GM23338 (cell line): ENCODE results near the gene CD9. TPM values are rescaled to one million over a fixed set of nuclear protein-coding genes. Genes with fewer than 3 reads are reported as not detected.

ENCODE experiments used
- ATAC-seq: fragments of 200-7000 bp; cut with Tn5 transposase; 3 replicates; pipeline ENCODE4 v1.9.1; 2020
- DNase-seq: peaks from one replicate; pipeline ENCODE4 v3.0.0-alpha.2; 2015; ENCODE audit warnings: low spot score
- H2AFZ ChIP-seq: fragments of 200-600 bp; sonication (generic); 2 replicates; pipeline ENCODE4 v1.8.0; 2016; ENCODE audit warnings: antibody characterized with exemption, mild to moderate bottlenecking, moderate library complexity
- H3F3A ChIP-seq: fragments of 200-600 bp; sonication (generic); replicated peaks from 2 replicates; pipeline ENCODE4 v1.8.0; 2017; ENCODE audit warnings: antibody characterized with exemption, mixed run types, low read depth
- H3K27ac ChIP-seq: fragments of 200-600 bp; sonication (generic); 2 replicates; pipeline ENCODE4 v1.6.1; 2016; ENCODE audit warnings: low read depth
- H3K27me3 ChIP-seq: fragments of 200-600 bp; sonication (generic); 2 replicates; pipeline ENCODE4 v1.8.0; 2016; ENCODE audit warnings: mild to moderate bottlenecking, mixed run types, moderate library complexity; ENCODE audit not compliant: insufficient read depth
- H3K36me3 ChIP-seq: fragments of 200-600 bp; sonication (generic); 2 replicates; pipeline ENCODE4 v1.8.0; 2016; ENCODE audit warnings: mild to moderate bottlenecking; ENCODE audit not compliant: insufficient read depth
- H3K4me1 ChIP-seq: fragments of 200-600 bp; sonication (generic); 2 replicates; pipeline ENCODE4 v1.8.0; 2016; ENCODE audit warnings: mild to moderate bottlenecking, moderate library complexity; ENCODE audit not compliant: insufficient read depth
- H3K4me2 ChIP-seq: fragments of 200-600 bp; sonication (generic); 2 replicates; pipeline ENCODE4 v1.7.1; 2017; ENCODE audit warnings: mixed run types
- H3K4me3 ChIP-seq: fragments of 200-600 bp; sonication (generic); 2 replicates; pipeline ENCODE4 v1.6.1; 2016; ENCODE audit warnings: mixed run types
- H3K79me2 ChIP-seq: fragments of 200-600 bp; sonication (generic); replicated peaks from 2 replicates; pipeline ENCODE4 v1.8.0; 2017; ENCODE audit warnings: mild to moderate bottlenecking; ENCODE audit not compliant: insufficient read depth
- H3K9me2 ChIP-seq: fragments of 200-600 bp; sonication (generic); 2 replicates; pipeline ENCODE4 v1.8.0; 2017; ENCODE audit not compliant: insufficient read depth
- H4K20me1 ChIP-seq: fragments of 200-600 bp; sonication (generic); replicated peaks from 2 replicates; pipeline ENCODE4 v1.8.0; 2017; ENCODE audit warnings: mild to moderate bottlenecking; ENCODE audit not compliant: insufficient read depth
- H3K27ac Mint-ChIP-seq: 2 replicates; pipeline ENCODE4 v1.8.0; 2020; ENCODE audit warnings: inconsistent platforms, mild to moderate bottlenecking, moderate library complexity, mixed read lengths
- H3K27me3 Mint-ChIP-seq: 3 replicates; pipeline ENCODE4 v1.8.0; 2022; ENCODE audit warnings: low read depth, mild to moderate bottlenecking, moderate library complexity, mixed read lengths, inconsistent platforms; ENCODE audit not compliant: insufficient read depth, poor library complexity
- H3K36me3 Mint-ChIP-seq: 3 replicates; pipeline ENCODE4 v1.8.0; 2021; ENCODE audit warnings: low read depth, mild to moderate bottlenecking, inconsistent platforms, moderate library complexity, mixed read lengths
- H3K4me1 Mint-ChIP-seq: 3 replicates; pipeline ENCODE4 v1.8.0; 2020; ENCODE audit warnings: mild to moderate bottlenecking, inconsistent platforms, mixed read lengths
- H3K4me3 Mint-ChIP-seq: 3 replicates; pipeline ENCODE4 v1.8.0; 2021; ENCODE audit warnings: moderate library complexity, mild to moderate bottlenecking, inconsistent platforms, mixed read lengths
- H3K9me3 Mint-ChIP-seq: 3 replicates; pipeline ENCODE4 v1.8.0; 2020; ENCODE audit warnings: moderate library complexity, mild to moderate bottlenecking, inconsistent platforms, mixed read lengths
- CREB1 ChIP-seq: fragments of 250-450 bp; sonication (Bioruptor Pico); IDR thresholded peaks from 2 replicates; pipeline ENCODE4 v1.5.0; 2020; ENCODE audit warnings: low read depth, mild to moderate bottlenecking, moderate library complexity
- ETS1 ChIP-seq: IDR thresholded peaks from 2 replicates; pipeline ENCODE4 v1.6.1; 2016; ENCODE audit warnings: antibody characterized with exemption
- EZH2 ChIP-seq: fragments of 200-600 bp; sonication (generic); IDR thresholded peaks from one replicate; pipeline ENCODE4 v1.8.0; 2017; ENCODE audit warnings: antibody characterized with exemption, mild to moderate bottlenecking, low read depth; ENCODE audit not compliant: unreplicated experiment
- EZH2phosphoT487 ChIP-seq: fragments of 200-600 bp; sonication (generic); IDR thresholded peaks from one replicate; pipeline ENCODE4 v1.8.1; 2018; ENCODE audit warnings: antibody characterized with exemption; ENCODE audit not compliant: unreplicated experiment
- JUNB ChIP-seq: IDR thresholded peaks from one replicate; pipeline ENCODE4 v1.6.1; 2016; ENCODE audit warnings: antibody characterized with exemption; ENCODE audit not compliant: unreplicated experiment
- NANOG ChIP-seq: IDR thresholded peaks from 2 replicates; pipeline ENCODE4 v1.6.1; 2016; ENCODE audit warnings: antibody characterized with exemption, borderline replicate concordance
- POLR2AphosphoS5 ChIP-seq: IDR thresholded peaks from 2 replicates; pipeline ENCODE4 v1.6.1; 2016; ENCODE audit warnings: antibody characterized with exemption, low read depth
- REST ChIP-seq: IDR thresholded peaks from one replicate; pipeline ENCODE4 v1.6.1; 2018; ENCODE audit warnings: antibody characterized with exemption; ENCODE audit not compliant: unreplicated experiment
- ZNF114 ChIP-seq: fragments of 250-450 bp; sonication (Bioruptor Pico); IDR thresholded peaks from 2 replicates; pipeline ENCODE4 v1.5.0; 2020; ENCODE audit warnings: mild to moderate bottlenecking, moderate library complexity
- ZNF331 ChIP-seq: fragments of 250-450 bp; sonication (Bioruptor Pico); IDR thresholded peaks from 2 replicates; pipeline ENCODE4 v1.5.0; 2020; ENCODE audit warnings: low read depth, mild to moderate bottlenecking, moderate library complexity
- polyA plus RNA-seq: library from polyadenylated mRNA; unstranded; fragments of >200 nt; fragmentation: Nextera tagmentation; extraction: Ambion mirVana; gene quantifications from 2 replicates; pipeline ENCODE4 v1.2.1, GENCODE V29; 2016
- total RNA-seq: library from RNA; depleted of rRNA; stranded (reverse); fragments of >200 nt; shearing (Covaris generic); gene quantifications from 2 replicates; pipeline ENCODE4 v1.2.3, GENCODE V29; 2014
- TF ChIP-seq, protein P1 (sequence below), 2 experiments: fragments of 200-600 bp in 1 of 2; sonication (generic) in 1 of 2; conservative IDR thresholded peaks; 2 replicates each; pipeline versions ENCODE4 v1.5.1 to v1.6.1; 2016 to 2017; ENCODE audit warnings: antibody characterized with exemption in 2 of 2, low read depth in 2 of 2, mild to moderate bottlenecking in 2 of 2, moderate library complexity in 1 of 2

Gene CD9
- total and polyA plus RNA-seq, 2 experiments from 2014 or later: 222 to 251 TPM

GRCh38 chr12:6161124-6161882, 38.9 kb upstream of the CD9 start:
- Mint-ChIP-seq H3K36me3 (no peaks in the 10 kb centered on the region), H3K4me1 (peaks cover 4% of the 10 kb centered on the region; the same call in 2 of the 3 replicates), H3K27ac (no peak overlapping the region), H3K4me3 (no peak overlapping the region), H3K27me3 (peaks cover 12% of the 10 kb centered on the region), H3K9me3 (no peaks in the 10 kb centered on the region)
- Histone ChIP-seq H3K27ac (no peak overlapping the region), H3K27me3 (no peaks in the 10 kb centered on the region), H3K79me2 (no peaks in the 10 kb centered on the region), H3K4me3 (no peak overlapping the region), H4K20me1 (no peaks in the 10 kb centered on the region), H3K9me2 (no peaks in the 10 kb centered on the region), H3K4me1 (no peaks in the 10 kb centered on the region), H3K4me2 (no peak overlapping the region), H3F3A (no peaks in the 10 kb centered on the region), H3K36me3 (no peaks in the 10 kb centered on the region), H2AFZ (no peak overlapping the region; the same call in 1 of the 2 replicates)
- DNase-seq (no peak), ATAC-seq (no peak; the same call in 2 of the 3 replicates)
- TF ChIP-seq, protein P1, sequence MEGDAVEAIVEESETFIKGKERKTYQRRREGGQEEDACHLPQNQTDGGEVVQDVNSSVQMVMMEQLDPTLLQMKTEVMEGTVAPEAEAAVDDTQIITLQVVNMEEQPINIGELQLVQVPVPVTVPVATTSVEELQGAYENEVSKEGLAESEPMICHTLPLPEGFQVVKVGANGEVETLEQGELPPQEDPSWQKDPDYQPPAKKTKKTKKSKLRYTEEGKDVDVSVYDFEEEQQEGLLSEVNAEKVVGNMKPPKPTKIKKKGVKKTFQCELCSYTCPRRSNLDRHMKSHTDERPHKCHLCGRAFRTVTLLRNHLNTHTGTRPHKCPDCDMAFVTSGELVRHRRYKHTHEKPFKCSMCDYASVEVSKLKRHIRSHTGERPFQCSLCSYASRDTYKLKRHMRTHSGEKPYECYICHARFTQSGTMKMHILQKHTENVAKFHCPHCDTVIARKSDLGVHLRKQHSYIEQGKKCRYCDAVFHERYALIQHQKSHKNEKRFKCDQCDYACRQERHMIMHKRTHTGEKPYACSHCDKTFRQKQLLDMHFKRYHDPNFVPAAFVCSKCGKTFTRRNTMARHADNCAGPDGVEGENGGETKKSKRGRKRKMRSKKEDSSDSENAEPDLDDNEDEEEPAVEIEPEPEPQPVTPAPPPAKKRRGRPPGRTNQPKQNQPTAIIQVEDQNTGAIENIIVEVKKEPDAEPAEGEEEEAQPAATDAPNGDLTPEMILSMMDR (conservative IDR thresholded peaks at IDR 0.05; ENCODE audit: low read depth in 2 of 2): no peak
- TF ChIP-seq EZH2 (no peak), CREB1 (no peak), POLR2AphosphoS5 (no peak), ZNF114 (no peak), ZNF331 (CRISPR knock-in tag) (no peak)

- no peaks in the 10 kb centered on the region for H3K4me1 ChIP-seq
- peaks cover 13% of the 10 kb centered on the region for H3K27me3 Mint-ChIP-seq
- H3K4me3 ChIP-seq: no peak overlapping the region
- no peak overlapping the region for H3K27ac ChIP-seq
- no peak overlapping the region for H2AFZ ChIP-seq
- no peaks in the 10 kb centered on the region for H3K9me2 ChIP-seq
- ATAC-seq (no peak), DNase-seq (no peak)
- H3K4me2 ChIP-seq: no peak overlapping the region
- H3K9me3 Mint-ChIP-seq: no peaks in the 10 kb centered on the region; the same call in 2 of the 3 replicates
- H3K36me3 ChIP-seq: no peaks in the 10 kb centered on the region
- no peaks in the 10 kb centered on the region for H3F3A ChIP-seq
- H4K20me1 ChIP-seq: no peaks in the 10 kb centered on the region
- no peaks in the 10 kb centered on the region for H3K79me2 ChIP-seq
- H3K27ac Mint-ChIP-seq: peak overlapping the region; percentile 31; the same call in 1 of the 2 replicates
- H3K4me1 Mint-ChIP-seq: peaks cover 4% of the 10 kb centered on the region; the same call in 2 of the 3 replicates
- no peaks in the 10 kb centered on the region for H3K27me3 ChIP-seq
- no peaks in the 10 kb centered on the region for H3K36me3 Mint-ChIP-seq
- no peak overlapping the region for H3K4me3 Mint-ChIP-seq
- TF ChIP-seq REST (no peak), ETS1 (no peak), NANOG (no peak), EZH2phosphoT487 (no peak), JUNB (no peak), ZNF331 (CRISPR knock-in tag) (no peak), EZH2 (no peak)
- TF ChIP-seq, protein P1 (conservative IDR thresholded peaks at IDR 0.05; ENCODE audit: low read depth in 2 of 2): no peak
These were observed 36.7 kb upstream of the CD9 start for GRCh38 chr12:6163416-6164060.
